ENCODE data around the gene CPB2.

Gene CPB2

GRCh38 chr13:46142776-46143175 lies 37.9 kb upstream of the CPB2 start:
- no peak overlapping the region for H3K4me2 ChIP-seq (ENCODE audit: low read depth, low read length, poor library complexity, severe bottlenecking)
- no peak overlapping the region for H2AFZ ChIP-seq (ENCODE audit: low read length)
- H3K9ac ChIP-seq (ENCODE audit: low read depth, low read length, poor library complexity, severe bottlenecking) = no peak overlapping the region
- H3K36me3 ChIP-seq (ENCODE audit: insufficient read depth, low read length) = peaks cover 96% of the 10 kb centered on the region
- no peaks in the 10 kb centered on the region for H3K9me2 ChIP-seq (replicated peaks; ENCODE audit: low read depth, low read length)
- H3K4me1 ChIP-seq (ENCODE audit: insufficient read depth, low read length, poor library complexity, severe bottlenecking) = no peaks in the 10 kb centered on the region
- peaks cover 10% of the 10 kb centered on the region for H4K20me1 ChIP-seq (ENCODE audit: insufficient read depth, low read length, poor library complexity, severe bottlenecking)
- TF ChIP-seq EZH2phosphoT487 (IDR thresholded peaks at IDR 0.05; ENCODE audit: borderline replicate concordance) = no peak
- no peak for TF ChIP-seq CTCF (conservative IDR thresholded peaks at IDR 0.05; ENCODE audit: low read length)
- no peaks in the 10 kb centered on the region for H3K9me3 ChIP-seq (ENCODE audit: insufficient read depth, low read depth, low read length)
- no peaks in the 10 kb centered on the region for H3K27me3 ChIP-seq (ENCODE audit: insufficient read depth, low read length, poor library complexity, severe bottlenecking)
- H3F3A ChIP-seq (ENCODE audit: low read depth) = no peaks in the 10 kb centered on the region
- H3K79me2 ChIP-seq (ENCODE audit: insufficient read depth, low read length) = peaks cover 7% of the 10 kb centered on the region
- H3K4me3 ChIP-seq (ENCODE audit: low read length, poor library complexity, severe bottlenecking) = no peak overlapping the region

- Histone ChIP-seq H3K9ac (ENCODE audit: low read depth, low read length, poor library complexity, severe bottlenecking) (no peak overlapping the region), H3K9me2 (replicated peaks; ENCODE audit: low read depth, low read length) (no peaks in the 10 kb centered on the region), H3K9me3 (ENCODE audit: insufficient read depth, low read depth, low read length) (no peaks in the 10 kb centered on the region), H3K4me3 (ENCODE audit: low read length, poor library complexity, severe bottlenecking) (no peak overlapping the region), H3F3A (ENCODE audit: low read depth) (no peaks in the 10 kb centered on the region), H4K20me1 (ENCODE audit: insufficient read depth, low read length, poor library complexity, severe bottlenecking) (peaks cover 10% of the 10 kb centered on the region), H3K27me3 (ENCODE audit: insufficient read depth, low read length, poor library complexity, severe bottlenecking) (no peaks in the 10 kb centered on the region), H3K4me1 (ENCODE audit: insufficient read depth, low read length, poor library complexity, severe bottlenecking) (peaks cover 4% of the 10 kb centered on the region), H3K79me2 (ENCODE audit: insufficient read depth, low read length) (peaks cover 7% of the 10 kb centered on the region), H3K4me2 (ENCODE audit: low read depth, low read length, poor library complexity, severe bottlenecking) (no peak overlapping the region), H2AFZ (ENCODE audit: low read length) (no peak overlapping the region), H3K36me3 (ENCODE audit: insufficient read depth, low read length) (peaks cover 98% of the 10 kb centered on the region)
- TF ChIP-seq CTCF (conservative IDR thresholded peaks at IDR 0.05; ENCODE audit: low read length) (no peak), EZH2phosphoT487 (IDR thresholded peaks at IDR 0.05; ENCODE audit: borderline replicate concordance) (no peak)
Measured at GRCh38 chr13:46140044-46140443, 35.2 kb upstream of the CPB2 start.

GRCh38 chr13:46137627-46138317 lies 32.9 kb upstream of the CPB2 start:
- H3K9me3 ChIP-seq (ENCODE audit: insufficient read depth, low read depth, low read length) = no peaks in the 10 kb centered on the region
- peaks cover 4% of the 10 kb centered on the region for H3K4me1 ChIP-seq (ENCODE audit: insufficient read depth, low read length, poor library complexity, severe bottlenecking)
- H3K79me2 ChIP-seq (ENCODE audit: insufficient read depth, low read length) = peaks cover 7% of the 10 kb centered on the region
- H3K36me3 ChIP-seq (ENCODE audit: insufficient read depth, low read length) = peaks cover 96% of the 10 kb centered on the region
- H3K4me3 ChIP-seq (ENCODE audit: low read length, poor library complexity, severe bottlenecking) = no peak overlapping the region
- H3K9ac ChIP-seq (ENCODE audit: low read depth, low read length, poor library complexity, severe bottlenecking) = no peak overlapping the region
- no peaks in the 10 kb centered on the region for H3K9me2 ChIP-seq (replicated peaks; ENCODE audit: low read depth, low read length)
- H3F3A ChIP-seq (ENCODE audit: low read depth) = no peaks in the 10 kb centered on the region
- no peak for TF ChIP-seq CTCF (conservative IDR thresholded peaks at IDR 0.05; ENCODE audit: low read length)
- no peak overlapping the region for H2AFZ ChIP-seq (ENCODE audit: low read length)
- no peak overlapping the region for H3K4me2 ChIP-seq (ENCODE audit: low read depth, low read length, poor library complexity, severe bottlenecking)
- H3K27me3 ChIP-seq (ENCODE audit: insufficient read depth, low read length, poor library complexity, severe bottlenecking) = no peaks in the 10 kb centered on the region
- peaks cover 10% of the 10 kb centered on the region for H4K20me1 ChIP-seq (ENCODE audit: insufficient read depth, low read length, poor library complexity, severe bottlenecking)

Measured in Loucy (cell line).